ENCODE results near the gene SULT4A1. TPM values are rescaled to one million over a fixed set of nuclear protein-coding genes. Genes with fewer than 3 reads are reported as not detected.

The SULT4A1 gene
- total RNA-seq, 1 experiment from 2014 or later = 8.4 TPM

GRCh38 chr22:43888740-43889139 lies 26.4 kb upstream of the SULT4A1 start:
- no peak for ATAC-seq
- no peak for DNase-seq (ENCODE audit: low read depth, low spot score)
- Histone ChIP-seq H2AFZ (ENCODE audit: low read depth, low read length, poor library complexity, severe bottlenecking) (no peak overlapping the region), H3K79me2 (ENCODE audit: insufficient read depth, low read length) (no peaks in the 10 kb centered on the region), H3K9me2 (ENCODE audit: insufficient read depth) (no peaks in the 10 kb centered on the region), H3K4me3 (replicated peaks in 1 of 2; ENCODE audit: low read depth in 1 of 2, low read length in 2 of 2) (no peak overlapping the region), H3K4me1 (ENCODE audit: control insufficient read depth in 1 of 2, insufficient read depth in 2 of 2, low read length in 2 of 2) (peaks cover 0 to 11% of the 10 kb centered on the region in 2 experiments; a peak in 1 of 4 replicates), H4K20me1 (ENCODE audit: insufficient read depth) (no peaks in the 10 kb centered on the region), H3K27ac (ENCODE audit: low read depth, low read length) (no peak overlapping the region), H3K4me2 (ENCODE audit: low read length) (no peak overlapping the region), H3K36me3 (ENCODE audit: control insufficient read depth in 1 of 2, insufficient read depth in 2 of 2, low read length in 2 of 2) (no peaks in the 10 kb centered on the region), H3K9me3 (ENCODE audit: control insufficient read depth in 1 of 2, insufficient read depth in 1 of 2, low read depth in 1 of 2, low read length in 2 of 2) (no peaks in the 10 kb centered on the region), H3K27me3 (ENCODE audit: insufficient read depth, low read length) (no peaks in the 10 kb centered on the region), H3K9ac (ENCODE audit: low read length) (no peak overlapping the region)
- BruUV-seq (replicated peaks) = no TSS peak
- ChIA-PET CTCF (interaction anchor here (3.8 kb wide), 1 partner anchor 57 kb away, joined by 22 read pairs; no protein-coding TSS in a partner anchor), POLR2A (no interaction called here), RAD21 (ENCODE audit: low non-redundant PET in 1 of 2, low total read pairs in 2 of 2, uncharacterized antibody in 2 of 2, unreplicated experiment in 2 of 2) (no interaction called here)
- TF ChIP-seq EGR1 (IDR thresholded peaks at IDR 0.05; ENCODE audit: low read depth) (no peak), CTCF (IDR thresholded peaks at IDR 0.05 in 2 of 3, conservative IDR thresholded peaks at IDR 0.05 in 1 of 3; ENCODE audit: borderline replicate concordance in 1 of 3, insufficient read depth in 1 of 3, low read depth in 2 of 3, low read length in 2 of 3) (no peak), CBX3 (IDR thresholded peaks at IDR 0.05; ENCODE audit: low read depth) (no peak), POLR2AphosphoS5 (IDR thresholded peaks at IDR 0.05; ENCODE audit: low read depth, low read length) (no peak), EZH2phosphoT487 (IDR thresholded peaks at IDR 0.05; ENCODE audit: borderline replicate concordance) (no peak), YY1 (IDR thresholded peaks at IDR 0.05; ENCODE audit: extremely low read depth, insufficient replicate concordance, low read depth, low read length) (no peak), TCF7L2 (IDR thresholded peaks at IDR 0.05; ENCODE audit: borderline replicate concordance, extremely low read depth, insufficient read depth, insufficient read length) (no peak)
- intact Hi-C loops (cut with micrococcal nuclease) = loop anchor here (10.0 kb wide), 2 partner anchors 196 to 736 kb away; no protein-coding TSS in a partner anchor

- Histone ChIP-seq H3K4me2 (ENCODE audit: low read length) (no peak overlapping the region), H3K27me3 (ENCODE audit: insufficient read depth, low read length) (no peaks in the 10 kb centered on the region), H3K4me3 (replicated peaks in 1 of 2; ENCODE audit: low read depth in 1 of 2, low read length in 2 of 2) (no peak overlapping the region), H2AFZ (ENCODE audit: low read depth, low read length, poor library complexity, severe bottlenecking) (no peak overlapping the region), H4K20me1 (ENCODE audit: insufficient read depth) (no peaks in the 10 kb centered on the region), H3K9me3 (ENCODE audit: control insufficient read depth in 1 of 2, insufficient read depth in 1 of 2, low read depth in 1 of 2, low read length in 2 of 2) (no peaks in the 10 kb centered on the region), H3K9me2 (ENCODE audit: insufficient read depth) (no peaks in the 10 kb centered on the region), H3K36me3 (ENCODE audit: control insufficient read depth in 1 of 2, insufficient read depth in 2 of 2, low read length in 2 of 2) (no peaks in the 10 kb centered on the region), H3K79me2 (ENCODE audit: insufficient read depth, low read length) (no peaks in the 10 kb centered on the region), H3K9ac (ENCODE audit: low read length) (no peak overlapping the region), H3K4me1 (ENCODE audit: control insufficient read depth in 1 of 2, insufficient read depth in 2 of 2, low read length in 2 of 2) (peaks cover 0 to 18% of the 10 kb centered on the region in 2 experiments; a peak in 1 of 4 replicates), H3K27ac (ENCODE audit: low read depth, low read length) (no peak overlapping the region)
- ChIA-PET RAD21 (ENCODE audit: low non-redundant PET in 1 of 2, low total read pairs in 2 of 2, uncharacterized antibody in 2 of 2, unreplicated experiment in 2 of 2) (no interaction called here), POLR2A (no interaction called here), CTCF (interaction anchor here (0.9 kb wide), 1 partner anchor 10 kb away, joined by 3 read pairs; no protein-coding TSS in a partner anchor)
- DNase-seq (ENCODE audit: low read depth, low spot score) (no peak), ATAC-seq (no peak)
- BruUV-seq (replicated peaks) = no TSS peak
- intact Hi-C loops (cut with micrococcal nuclease) = loop anchor here (10.0 kb wide), 2 partner anchors 197 to 737 kb away; no protein-coding TSS in a partner anchor
- TF ChIP-seq SP1 (IDR thresholded peaks at IDR 0.05; ENCODE audit: low read depth) (no peak), ZNF274 (IDR thresholded peaks at IDR 0.05; ENCODE audit: low read depth, low read length) (no peak), ZBTB33 (IDR thresholded peaks at IDR 0.05; ENCODE audit: extremely low read depth, insufficient replicate concordance, low read length) (no peak), JUND (IDR thresholded peaks at IDR 0.05) (no peak), TCF7L2 (IDR thresholded peaks at IDR 0.05; ENCODE audit: borderline replicate concordance, extremely low read depth, insufficient read depth, insufficient read length) (no peak), EZH2 (IDR thresholded peaks at IDR 0.05) (no peak), FOSL1 (IDR thresholded peaks at IDR 0.05; ENCODE audit: low read depth) (no peak), ATF3 (IDR thresholded peaks at IDR 0.05) (no peak), EZH2phosphoT487 (IDR thresholded peaks at IDR 0.05; ENCODE audit: borderline replicate concordance) (no peak)
Observed at GRCh38 chr22:43887391-43887790, 25.1 kb upstream of the SULT4A1 start.

All from HCT116 (cell line).